Measurements from ENCODE around the gene ZNF771. TPM values are rescaled to one million over a fixed set of nuclear protein-coding genes. Genes with fewer than 3 reads are reported as not detected.

The ZNF771 gene
- total and polyA plus RNA-seq, 9 of the 15 experiments (the other 6 are each of a cell fraction or from before 2014, with no cell fraction given), result 1.5 to 12.6 (median 4.4) TPM

DNA sequence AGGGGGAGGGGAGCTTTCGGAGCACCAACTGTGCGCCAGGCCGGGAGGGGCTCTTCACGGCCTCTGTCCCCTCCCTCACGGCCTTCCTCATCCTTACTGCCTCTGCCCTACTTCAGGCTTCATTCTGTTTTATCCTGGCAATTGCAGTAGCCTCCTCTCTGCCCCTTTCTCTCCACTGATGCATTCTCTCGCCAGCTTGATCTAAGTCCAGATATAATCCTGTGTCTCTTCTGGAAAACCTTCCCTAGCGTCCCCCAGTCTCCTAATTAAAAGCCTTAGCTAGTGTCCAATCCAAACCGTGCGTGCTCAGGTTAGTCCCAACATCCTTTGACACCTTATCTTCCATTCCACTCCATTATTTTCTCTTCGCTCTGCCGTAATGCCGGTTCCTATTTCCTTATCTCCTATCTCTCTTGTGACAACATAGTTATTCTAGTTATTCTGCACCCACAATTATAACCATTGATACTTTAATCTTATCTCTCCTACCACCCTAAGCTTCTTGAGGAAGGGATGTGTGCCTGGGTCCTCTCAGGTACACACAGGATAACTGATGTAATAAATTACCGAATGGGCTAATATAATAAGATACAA is 11.3 kb upstream of the ZNF771 start (continued):
- TF ChIP-seq, protein P1, sequence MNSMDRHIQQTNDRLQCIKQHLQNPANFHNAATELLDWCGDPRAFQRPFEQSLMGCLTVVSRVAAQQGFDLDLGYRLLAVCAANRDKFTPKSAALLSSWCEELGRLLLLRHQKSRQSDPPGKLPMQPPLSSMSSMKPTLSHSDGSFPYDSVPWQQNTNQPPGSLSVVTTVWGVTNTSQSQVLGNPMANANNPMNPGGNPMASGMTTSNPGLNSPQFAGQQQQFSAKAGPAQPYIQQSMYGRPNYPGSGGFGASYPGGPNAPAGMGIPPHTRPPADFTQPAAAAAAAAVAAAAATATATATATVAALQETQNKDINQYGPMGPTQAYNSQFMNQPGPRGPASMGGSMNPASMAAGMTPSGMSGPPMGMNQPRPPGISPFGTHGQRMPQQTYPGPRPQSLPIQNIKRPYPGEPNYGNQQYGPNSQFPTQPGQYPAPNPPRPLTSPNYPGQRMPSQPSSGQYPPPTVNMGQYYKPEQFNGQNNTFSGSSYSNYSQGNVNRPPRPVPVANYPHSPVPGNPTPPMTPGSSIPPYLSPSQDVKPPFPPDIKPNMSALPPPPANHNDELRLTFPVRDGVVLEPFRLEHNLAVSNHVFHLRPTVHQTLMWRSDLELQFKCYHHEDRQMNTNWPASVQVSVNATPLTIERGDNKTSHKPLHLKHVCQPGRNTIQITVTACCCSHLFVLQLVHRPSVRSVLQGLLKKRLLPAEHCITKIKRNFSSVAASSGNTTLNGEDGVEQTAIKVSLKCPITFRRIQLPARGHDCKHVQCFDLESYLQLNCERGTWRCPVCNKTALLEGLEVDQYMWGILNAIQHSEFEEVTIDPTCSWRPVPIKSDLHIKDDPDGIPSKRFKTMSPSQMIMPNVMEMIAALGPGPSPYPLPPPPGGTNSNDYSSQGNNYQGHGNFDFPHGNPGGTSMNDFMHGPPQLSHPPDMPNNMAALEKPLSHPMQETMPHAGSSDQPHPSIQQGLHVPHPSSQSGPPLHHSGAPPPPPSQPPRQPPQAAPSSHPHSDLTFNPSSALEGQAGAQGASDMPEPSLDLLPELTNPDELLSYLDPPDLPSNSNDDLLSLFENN (IDR thresholded peaks at IDR 0.05; ENCODE audit: low read depth in 2 of 2, low read length in 2 of 2), result no peak
- TF ChIP-seq, protein P2, sequence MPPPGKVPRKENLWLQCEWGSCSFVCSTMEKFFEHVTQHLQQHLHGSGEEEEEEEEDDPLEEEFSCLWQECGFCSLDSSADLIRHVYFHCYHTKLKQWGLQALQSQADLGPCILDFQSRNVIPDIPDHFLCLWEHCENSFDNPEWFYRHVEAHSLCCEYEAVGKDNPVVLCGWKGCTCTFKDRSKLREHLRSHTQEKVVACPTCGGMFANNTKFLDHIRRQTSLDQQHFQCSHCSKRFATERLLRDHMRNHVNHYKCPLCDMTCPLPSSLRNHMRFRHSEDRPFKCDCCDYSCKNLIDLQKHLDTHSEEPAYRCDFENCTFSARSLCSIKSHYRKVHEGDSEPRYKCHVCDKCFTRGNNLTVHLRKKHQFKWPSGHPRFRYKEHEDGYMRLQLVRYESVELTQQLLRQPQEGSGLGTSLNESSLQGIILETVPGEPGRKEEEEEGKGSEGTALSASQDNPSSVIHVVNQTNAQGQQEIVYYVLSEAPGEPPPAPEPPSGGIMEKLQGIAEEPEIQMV (tag; conservative IDR thresholded peaks at IDR 0.05; ENCODE audit: low read depth), result no peak
- TF ChIP-seq, protein P3, sequence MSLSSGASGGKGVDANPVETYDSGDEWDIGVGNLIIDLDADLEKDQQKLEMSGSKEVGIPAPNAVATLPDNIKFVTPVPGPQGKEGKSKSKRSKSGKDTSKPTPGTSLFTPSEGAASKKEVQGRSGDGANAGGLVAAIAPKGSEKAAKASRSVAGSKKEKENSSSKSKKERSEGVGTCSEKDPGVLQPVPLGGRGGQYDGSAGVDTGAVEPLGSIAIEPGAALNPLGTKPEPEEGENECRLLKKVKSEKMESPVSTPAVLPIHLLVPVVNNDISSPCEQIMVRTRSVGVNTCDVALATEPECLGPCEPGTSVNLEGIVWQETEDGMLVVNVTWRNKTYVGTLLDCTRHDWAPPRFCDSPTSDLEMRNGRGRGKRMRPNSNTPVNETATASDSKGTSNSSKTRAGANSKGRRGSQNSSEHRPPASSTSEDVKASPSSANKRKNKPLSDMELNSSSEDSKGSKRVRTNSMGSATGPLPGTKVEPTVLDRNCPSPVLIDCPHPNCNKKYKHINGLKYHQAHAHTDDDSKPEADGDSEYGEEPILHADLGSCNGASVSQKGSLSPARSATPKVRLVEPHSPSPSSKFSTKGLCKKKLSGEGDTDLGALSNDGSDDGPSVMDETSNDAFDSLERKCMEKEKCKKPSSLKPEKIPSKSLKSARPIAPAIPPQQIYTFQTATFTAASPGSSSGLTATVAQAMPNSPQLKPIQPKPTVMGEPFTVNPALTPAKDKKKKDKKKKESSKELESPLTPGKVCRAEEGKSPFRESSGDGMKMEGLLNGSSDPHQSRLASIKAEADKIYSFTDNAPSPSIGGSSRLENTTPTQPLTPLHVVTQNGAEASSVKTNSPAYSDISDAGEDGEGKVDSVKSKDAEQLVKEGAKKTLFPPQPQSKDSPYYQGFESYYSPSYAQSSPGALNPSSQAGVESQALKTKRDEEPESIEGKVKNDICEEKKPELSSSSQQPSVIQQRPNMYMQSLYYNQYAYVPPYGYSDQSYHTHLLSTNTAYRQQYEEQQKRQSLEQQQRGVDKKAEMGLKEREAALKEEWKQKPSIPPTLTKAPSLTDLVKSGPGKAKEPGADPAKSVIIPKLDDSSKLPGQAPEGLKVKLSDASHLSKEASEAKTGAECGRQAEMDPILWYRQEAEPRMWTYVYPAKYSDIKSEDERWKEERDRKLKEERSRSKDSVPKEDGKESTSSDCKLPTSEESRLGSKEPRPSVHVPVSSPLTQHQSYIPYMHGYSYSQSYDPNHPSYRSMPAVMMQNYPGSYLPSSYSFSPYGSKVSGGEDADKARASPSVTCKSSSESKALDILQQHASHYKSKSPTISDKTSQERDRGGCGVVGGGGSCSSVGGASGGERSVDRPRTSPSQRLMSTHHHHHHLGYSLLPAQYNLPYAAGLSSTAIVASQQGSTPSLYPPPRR (CRISPR knock-in tag; IDR thresholded peaks at IDR 0.05; ENCODE audit: borderline replicate concordance), result no peak

All from K562 (cell line).